Testis (tissue), 3 donors: ENCODE data around the gene PAPPA. TPM values are rescaled to one million over a fixed set of nuclear protein-coding genes. Genes with fewer than 3 reads are reported as not detected.

Experiments used
- DNase-seq: peaks from one replicate; pipeline ENCODE4 v3.0.0-alpha.2; 2019
- H3K27ac ChIP-seq, 2 donors: fragments of 200-600 bp; sonication (generic); one replicate each; pipeline ENCODE4 v1.5.1; 2019
- H3K27me3 ChIP-seq: fragments of 200-600 bp; sonication (generic); one replicate; pipeline ENCODE4 v1.5.1; 2019
- H3K36me3 ChIP-seq: fragments of 200-600 bp; sonication (generic); one replicate; pipeline ENCODE4 v1.5.1; 2017; ENCODE audit warnings: low read depth; ENCODE audit errors: missing control alignments
- H3K4me1 ChIP-seq: fragments of 200-600 bp; sonication (generic); one replicate; pipeline ENCODE4 v1.5.1; 2019
- H3K4me3 ChIP-seq, 2 donors: fragments of 200-600 bp; sonication (generic); one replicate each; pipeline ENCODE4 v1.5.1; 2017 to 2019
- H3K9me3 ChIP-seq: fragments of 200-600 bp; sonication (generic); one replicate; pipeline ENCODE4 v1.5.1; 2017
- POLR2A ChIP-seq: fragments of 450-650 bp; IDR thresholded peaks from one replicate; pipeline ENCODE4 v1.6.1; 2017; ENCODE audit warnings: antibody characterized with exemption, mild to moderate bottlenecking, moderate library complexity
- WGBS, 2 donors: methylation state at CpG; one replicate each; pipeline ENCODE4 v1.1.5; 2018; 5-methylcytosine and 5-hydroxymethylcytosine counted together
- intact Hi-C: fragments of 100-400 bp; cut with DNase I; formaldehyde crosslinking; loops from one replicate; pipeline ENCODE4 v1.15.1; 2023; ENCODE audit warnings: low total_unique reads
- polyA plus RNA-seq: library from polyadenylated mRNA; stranded (reverse); fragments of 350-450 nt; fragmentation: Illumina TruSeq; extraction: RNeasy Lipid Tissue Mini Kit (QIAGEN cat#74804); gene quantifications from one replicate; pipeline ENCODE4 v1.2.3, GENCODE V29; 2014; ENCODE audit warnings: low read depth, low replicate concordance; ENCODE audit not compliant: insufficient read depth
- total RNA-seq, 2 donors: library from RNA; depleted of rRNA; stranded (reverse); fragments of >200 nt; gene quantifications; one replicate each; pipeline ENCODE4 v1.2.3, GENCODE V29; 2016
- TF ChIP-seq, protein P1 (sequence below), 3 experiments: fragments of 450-650 bp in 2 of 3; fragments of 200-600 bp in 1 of 3; sonication (generic) in 1 of 3; IDR thresholded peaks; one replicate each; pipeline ENCODE4 v1.5.1; 2016 to 2019; ENCODE audit warnings: antibody characterized with exemption in 3 of 3, mild to moderate bottlenecking in 2 of 3, moderate library complexity in 1 of 3

PAPPA gene
- total and polyA plus RNA-seq, 3 donors from 2014 or later, result 1.9 to 5.1 (median 4.1) TPM

- intact Hi-C loops, result no loop called here
- Histone ChIP-seq H3K9me3 (no peaks in the 10 kb centered on the region), H3K36me3 (no peaks in the 10 kb centered on the region), H3K27me3 (no peaks in the 10 kb centered on the region), H3K27ac (no peak overlapping the region), H3K4me1 (no peaks in the 10 kb centered on the region), H3K4me3 (no peak overlapping the region)
- DNase-seq, result no peak
- TF ChIP-seq, protein P1, sequence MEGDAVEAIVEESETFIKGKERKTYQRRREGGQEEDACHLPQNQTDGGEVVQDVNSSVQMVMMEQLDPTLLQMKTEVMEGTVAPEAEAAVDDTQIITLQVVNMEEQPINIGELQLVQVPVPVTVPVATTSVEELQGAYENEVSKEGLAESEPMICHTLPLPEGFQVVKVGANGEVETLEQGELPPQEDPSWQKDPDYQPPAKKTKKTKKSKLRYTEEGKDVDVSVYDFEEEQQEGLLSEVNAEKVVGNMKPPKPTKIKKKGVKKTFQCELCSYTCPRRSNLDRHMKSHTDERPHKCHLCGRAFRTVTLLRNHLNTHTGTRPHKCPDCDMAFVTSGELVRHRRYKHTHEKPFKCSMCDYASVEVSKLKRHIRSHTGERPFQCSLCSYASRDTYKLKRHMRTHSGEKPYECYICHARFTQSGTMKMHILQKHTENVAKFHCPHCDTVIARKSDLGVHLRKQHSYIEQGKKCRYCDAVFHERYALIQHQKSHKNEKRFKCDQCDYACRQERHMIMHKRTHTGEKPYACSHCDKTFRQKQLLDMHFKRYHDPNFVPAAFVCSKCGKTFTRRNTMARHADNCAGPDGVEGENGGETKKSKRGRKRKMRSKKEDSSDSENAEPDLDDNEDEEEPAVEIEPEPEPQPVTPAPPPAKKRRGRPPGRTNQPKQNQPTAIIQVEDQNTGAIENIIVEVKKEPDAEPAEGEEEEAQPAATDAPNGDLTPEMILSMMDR (IDR thresholded peaks at IDR 0.05), result no peak
- TF ChIP-seq POLR2A, result no peak
- 97 to 99% methylated on average over 3 of the region's 3 CpGs for WGBS, 2 donors
These were observed 135.1 kb downstream of the PAPPA start for GRCh38 chr9:116288658-116289057.

- Histone ChIP-seq H3K27me3 (no peaks in the 10 kb centered on the region), H3K36me3 (no peaks in the 10 kb centered on the region), H3K4me1 (no peaks in the 10 kb centered on the region), H3K27ac (no peak overlapping the region), H3K9me3 (no peaks in the 10 kb centered on the region), H3K4me3 (no peak overlapping the region)
- 88 to 90% methylated on average over 2 of the region's 2 CpGs for WGBS, 2 donors
- intact Hi-C loops, result no loop called here
- no peak for TF ChIP-seq POLR2A
- TF ChIP-seq, protein P1 (IDR thresholded peaks at IDR 0.05), result no peak
- DNase-seq, result no peak
These were observed 143.8 kb downstream of the PAPPA start for GRCh38 chr9:116297346-116297745.

DNA sequence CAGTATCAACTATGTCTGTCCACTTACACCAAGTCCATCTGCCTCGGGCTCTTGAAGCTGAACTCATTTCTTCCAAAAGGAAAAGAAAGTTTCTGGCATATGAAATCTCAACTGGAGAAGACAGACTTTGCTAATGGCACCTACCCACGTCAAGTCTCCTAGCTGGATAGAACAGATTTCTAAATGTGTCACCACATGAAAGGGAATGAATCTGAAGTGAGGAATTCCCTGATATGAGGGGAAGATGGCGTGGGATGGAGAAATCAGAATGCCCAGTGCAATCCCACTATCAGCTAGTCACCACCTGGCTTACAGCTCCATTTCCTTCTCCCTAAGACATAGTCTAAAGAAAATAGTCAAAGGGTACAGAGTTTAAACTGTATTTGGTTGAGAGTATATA lies 144.7 kb downstream of the PAPPA start:
- Histone ChIP-seq H3K27me3 (no peaks in the 10 kb centered on the region), H3K27ac (no peak overlapping the region), H3K4me1 (no peaks in the 10 kb centered on the region), H3K4me3 (no peak overlapping the region), H3K9me3 (no peaks in the 10 kb centered on the region), H3K36me3 (no peaks in the 10 kb centered on the region)
- 91 to 92% methylated on average over 3 of the region's 3 CpGs for WGBS, 2 donors
- DNase-seq, result no peak
- intact Hi-C loops, result no loop called here
- no peak for TF ChIP-seq POLR2A
- TF ChIP-seq, protein P1 (IDR thresholded peaks at IDR 0.05), result no peak

GRCh38 chr9:116298878-116299391 lies 145.3 kb downstream of the PAPPA start:
- Histone ChIP-seq H3K9me3 (no peaks in the 10 kb centered on the region), H3K27ac (no peak overlapping the region), H3K27me3 (no peaks in the 10 kb centered on the region), H3K36me3 (no peaks in the 10 kb centered on the region), H3K4me3 (no peak overlapping the region), H3K4me1 (no peaks in the 10 kb centered on the region)
- DNase-seq, result no peak
- WGBS, 2 donors, result 51 to 63% methylated on average over 6 of the region's 6 CpGs
- intact Hi-C loops, result no loop called here
- no peak for TF ChIP-seq POLR2A
- TF ChIP-seq, protein P1 (IDR thresholded peaks at IDR 0.05), result no peak

DNA sequence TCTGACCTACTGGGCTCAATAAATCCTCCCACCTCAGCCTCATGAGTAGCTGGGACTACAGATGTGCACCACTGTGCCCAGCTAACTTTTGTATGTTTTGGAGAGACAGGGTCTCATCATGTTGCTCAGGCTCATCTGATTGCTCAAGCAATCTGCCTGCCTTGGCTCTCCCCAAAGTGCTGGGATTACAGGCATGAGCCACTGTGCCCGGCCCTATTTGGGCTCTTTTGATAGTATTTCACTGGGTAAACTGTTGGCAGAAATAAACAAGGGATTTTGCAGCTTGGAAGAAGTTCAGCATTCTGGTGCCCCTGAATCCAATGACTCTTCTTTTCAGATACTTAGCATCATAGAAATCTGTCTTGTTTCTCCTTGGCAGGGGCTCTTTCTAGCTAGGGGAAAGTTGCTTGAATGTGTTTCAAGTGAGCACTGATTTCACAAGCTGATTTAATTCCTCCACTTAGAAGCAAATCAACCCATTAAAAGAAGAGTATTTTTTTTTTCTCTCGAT lies 146.8 kb downstream of the PAPPA start:
- WGBS, 2 donors, result 88 to 91% methylated on average over 2 of the region's 2 CpGs
- Histone ChIP-seq H3K27me3 (no peaks in the 10 kb centered on the region), H3K9me3 (no peaks in the 10 kb centered on the region), H3K27ac (no peak overlapping the region), H3K4me1 (no peaks in the 10 kb centered on the region), H3K4me3 (no peak overlapping the region), H3K36me3 (no peaks in the 10 kb centered on the region)
- intact Hi-C loops, result no loop called here
- DNase-seq, result no peak
- TF ChIP-seq POLR2A, result no peak
- TF ChIP-seq, protein P1 (IDR thresholded peaks at IDR 0.05), result no peak
